Smooth muscle cell (in vitro differentiated cells): Measurements from ENCODE around the gene TTC28. TPM values are rescaled to one million over a fixed set of nuclear protein-coding genes. Genes with fewer than 3 reads are reported as not detected.
"Not testable (repeated sequence)": the region's sequence is repeated elsewhere in the genome, so short reads cannot be mapped to it uniquely, and the experiment has no call there.

Source experiments
- DNase-seq: peaks from one replicate; lab custom pipeline; 2025; ENCODE audit not compliant: unreplicated experiment; lab: John Stamatoyannopoulos, UW
- H2AFZ ChIP-seq: fragments of 200-600 bp; sonication (generic); 2 replicates; pipeline ENCODE4 v1.6.0; 2016; ENCODE audit warnings: antibody characterized with exemption, low read depth, mild to moderate bottlenecking
- H3F3A ChIP-seq: fragments of 200-600 bp; sonication (generic); 2 replicates; pipeline ENCODE4 v1.6.0; 2017; ENCODE audit warnings: antibody characterized with exemption, low read depth
- H3K27ac ChIP-seq: fragments of 200-600 bp; sonication (generic); 2 replicates; pipeline ENCODE4 v1.5.1; 2016; ENCODE audit warnings: low read depth, mild to moderate bottlenecking
- H3K27me3 ChIP-seq: fragments of 200-600 bp; sonication (generic); 2 replicates; pipeline ENCODE4 v1.6.1; 2016; ENCODE audit warnings: low read depth, mild to moderate bottlenecking
- H3K36me3 ChIP-seq: fragments of 200-600 bp; sonication (generic); 2 replicates; pipeline ENCODE4 v1.5.1; 2016; ENCODE audit warnings: low read depth
- H3K4me1 ChIP-seq: fragments of 200-600 bp; sonication (generic); 2 replicates; pipeline ENCODE4 v1.5.1; 2016; ENCODE audit warnings: low read depth
- H3K4me2 ChIP-seq: fragments of 200-600 bp; sonication (generic); 2 replicates; pipeline ENCODE4 v1.6.0; 2016; ENCODE audit warnings: mild to moderate bottlenecking
- H3K4me3 ChIP-seq: fragments of 200-600 bp; sonication (generic); 2 replicates; pipeline ENCODE4 v1.5.1; 2016; ENCODE audit warnings: mild to moderate bottlenecking
- H3K79me2 ChIP-seq: fragments of 200-600 bp; sonication (generic); 2 replicates; pipeline ENCODE4 v1.6.0; 2016; ENCODE audit warnings: low read depth, mild to moderate bottlenecking
- H3K9ac ChIP-seq: fragments of 200-600 bp; sonication (generic); 2 replicates; pipeline ENCODE4 v1.6.0; 2016; ENCODE audit warnings: low read depth
- H3K9me3 ChIP-seq: fragments of 200-600 bp; sonication (generic); replicated peaks from 2 replicates; pipeline ENCODE4 v1.5.1; 2016; ENCODE audit warnings: low read depth
- H4K20me1 ChIP-seq: fragments of 200-600 bp; sonication (generic); 2 replicates; pipeline ENCODE4 v1.6.0; 2016; ENCODE audit warnings: low read depth
- CTCF ChIP-seq: fragments of 200-600 bp; sonication (generic); IDR thresholded peaks from 2 replicates; pipeline ENCODE4 v1.5.1; 2017; ENCODE audit warnings: borderline replicate concordance, mild to moderate bottlenecking, antibody characterized with exemption; ENCODE audit not compliant: insufficient read depth, poor library complexity, severe bottlenecking
- WGBS: methylation state at CpG from one replicate; pipeline ENCODE4 v1.1.7; 2016; ENCODE audit warnings: low lambda C conversion rate; 5-methylcytosine and 5-hydroxymethylcytosine counted together
- polyA plus RNA-seq: library from polyadenylated mRNA; unstranded; fragments of >200 nt; fragmentation: Nextera tagmentation; extraction: Ambion mirVana; gene quantifications from 2 replicates; pipeline ENCODE4 v1.2.1, GENCODE V29; 2016
- total RNA-seq: library from RNA; depleted of rRNA; stranded (reverse); fragments of >200 nt; gene quantifications from 2 replicates; pipeline ENCODE4 v1.2.3, GENCODE V29; 2014

TTC28 gene
- total and polyA plus RNA-seq, 2 experiments from 2014 or later = 6.3 to 17.9 TPM

DNA sequence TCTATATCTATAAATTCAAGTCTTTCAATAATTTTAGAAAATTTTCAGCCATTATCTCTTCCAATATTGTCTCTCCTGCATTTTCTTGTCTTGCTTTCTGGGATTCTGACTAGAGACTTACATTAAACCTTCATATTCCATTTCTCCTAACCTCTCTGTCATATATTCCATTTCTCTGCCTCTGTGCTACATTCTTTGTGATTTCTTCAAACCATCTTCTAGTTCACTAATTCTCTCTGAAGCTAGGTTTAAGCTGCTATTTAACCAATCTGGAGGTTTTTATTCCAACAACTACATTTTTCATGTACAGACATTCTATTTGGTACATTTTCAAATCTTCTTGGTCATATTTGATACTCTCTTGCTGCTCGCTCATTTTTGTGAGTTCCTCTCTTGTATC, 122.5 kb downstream of the TTC28 start:
- no peaks in the 10 kb centered on the region for H3K27me3 ChIP-seq
- H3K9ac ChIP-seq = no peak overlapping the region
- no peaks in the 10 kb centered on the region for H3K79me2 ChIP-seq
- peaks cover 5% of the 10 kb centered on the region for H3F3A ChIP-seq
- no peaks in the 10 kb centered on the region for H3K4me1 ChIP-seq
- no peak overlapping the region for H3K4me3 ChIP-seq
- WGBS = 97% methylated on average over 1 of the region's 1 CpG
- H2AFZ ChIP-seq = no peak overlapping the region
- H3K4me2 ChIP-seq = no peak overlapping the region
- no peaks in the 10 kb centered on the region for H4K20me1 ChIP-seq
- H3K9me3 ChIP-seq = no peaks in the 10 kb centered on the region
- no peak overlapping the region for H3K27ac ChIP-seq
- TF ChIP-seq CTCF = no peak
- no peak for DNase-seq
- H3K36me3 ChIP-seq = no peaks in the 10 kb centered on the region

- H3K4me1 ChIP-seq, H3K79me2 ChIP-seq, H3K9ac ChIP-seq, H3K36me3 ChIP-seq, H3K27ac ChIP-seq, H3K4me3 ChIP-seq, H3F3A ChIP-seq, H3K9me3 ChIP-seq, H2AFZ ChIP-seq, H3K4me2 ChIP-seq, H4K20me1 ChIP-seq, H3K27me3 ChIP-seq, DNase-seq: not testable (repeated sequence)
- WGBS = 94% methylated on average over 28 of the region's 51 CpGs
Observed at GRCh38 chr22:28553108-28553866, 126.4 kb downstream of the TTC28 start.

- H3K79me2 ChIP-seq = no peaks in the 10 kb centered on the region
- DNase-seq = no peak
- H3K4me3 ChIP-seq = no peak overlapping the region
- TF ChIP-seq CTCF = no peak
- H4K20me1 ChIP-seq = no peaks in the 10 kb centered on the region
- no peaks in the 10 kb centered on the region for H3K36me3 ChIP-seq
- no peaks in the 10 kb centered on the region for H3K9me3 ChIP-seq
- no peak overlapping the region for H3K9ac ChIP-seq
- H3K4me2 ChIP-seq = no peak overlapping the region
- H3F3A ChIP-seq = no peaks in the 10 kb centered on the region
- no peak overlapping the region for H3K27ac ChIP-seq
- H3K4me1 ChIP-seq = no peaks in the 10 kb centered on the region
- no peak overlapping the region for H2AFZ ChIP-seq
- 100% methylated on average over 2 of the region's 2 CpGs for WGBS
- H3K27me3 ChIP-seq = no peaks in the 10 kb centered on the region
Observed at GRCh38 chr22:28548406-28548805, 131.2 kb downstream of the TTC28 start.

- H4K20me1 ChIP-seq = no peaks in the 10 kb centered on the region
- no peaks in the 10 kb centered on the region for H3K27me3 ChIP-seq
- H3K4me1 ChIP-seq = no peaks in the 10 kb centered on the region
- H3K36me3 ChIP-seq = no peaks in the 10 kb centered on the region
- no peak overlapping the region for H3K9ac ChIP-seq
- no peak overlapping the region for H3K4me3 ChIP-seq
- no peak for TF ChIP-seq CTCF
- H3K9me3 ChIP-seq = no peaks in the 10 kb centered on the region
- DNase-seq = no peak
- no peak overlapping the region for H3K4me2 ChIP-seq
- H3K79me2 ChIP-seq = no peaks in the 10 kb centered on the region
- no peak overlapping the region for H2AFZ ChIP-seq
- no peak overlapping the region for H3K27ac ChIP-seq
- WGBS = 85% methylated on average over 4 of the region's 4 CpGs
- no peaks in the 10 kb centered on the region for H3F3A ChIP-seq
Observed at GRCh38 chr22:28547132-28547842, 132.4 kb downstream of the TTC28 start.
